Measurements from ENCODE around the gene PLOD2. TPM values are rescaled to one million over a fixed set of nuclear protein-coding genes. Genes with fewer than 3 reads are reported as not detected.

PLOD2 gene
- total RNA-seq, 1 experiment from 2014 or later = 19.3 TPM

- no peak overlapping the region for H2BK20ac ChIP-seq (ENCODE audit: low read depth, low read length, poor library complexity, severe bottlenecking)
- no peak overlapping the region for H4K8ac ChIP-seq (replicated peaks; ENCODE audit: insufficient read length, low read depth, low read length)
- H2BK15ac ChIP-seq (ENCODE audit: low read depth, low read length) = no peak overlapping the region
- 0 out of 7 replicates have a peak, but pooled peaks cover 0 to 1% (median 0%) of the 10 kb centered on the region in 3 experiments for H3K36me3 Mint-ChIP-seq (ENCODE audit: insufficient read depth in 1 of 3, low read depth in 3 of 3)
- H3K56ac ChIP-seq (ENCODE audit: insufficient read length, low read depth, low read length) = no peak overlapping the region
- no peak overlapping the region for H3K18ac ChIP-seq (ENCODE audit: insufficient read length, low read depth, low read length)
- H3K4me1 ChIP-seq (ENCODE audit: insufficient read depth, low read length) = peaks cover 4% of the 10 kb centered on the region; the same call in 1 of the 2 replicates
- H4K91ac ChIP-seq (ENCODE audit: insufficient read length, low read depth, low read length) = no peak overlapping the region
- H3K27ac Mint-ChIP-seq = peak overlapping the region; percentile 87 to 91 (median 88); a peak in 6 of 7 replicates
- H3T11ph ChIP-seq (ENCODE audit: low read length) = no peak overlapping the region
- no peaks in the 10 kb centered on the region for H3K23me2 ChIP-seq (ENCODE audit: insufficient read length, low read depth, low read length, poor library complexity, severe bottlenecking)
- TF ChIP-seq CTCF (conservative IDR thresholded peaks at IDR 0.05) = no peak
- no peak overlapping the region for H2AK5ac ChIP-seq (ENCODE audit: insufficient read length, low read length)
- peaks cover 22 to 23% of the 10 kb centered on the region in 2 experiments for H3K4me1 Mint-ChIP-seq
- H2AFZ ChIP-seq (ENCODE audit: low read length) = no peak overlapping the region
- H3K9ac ChIP-seq (ENCODE audit: extremely low read depth, insufficient read length, low read length) = no peak overlapping the region
- no CpG with 5 or more reads among the region's 5 CpGs for WGBS (ENCODE audit: extremely low coverage, insufficient read length, low lambda C conversion rate)
- H3K4me3 Mint-ChIP-seq = no peak overlapping the region
- no peak overlapping the region for H2BK12ac ChIP-seq (ENCODE audit: insufficient read length, low read depth, low read length)
- no peak overlapping the region for H2BK5ac ChIP-seq (ENCODE audit: insufficient read length, low read length)
- H3K27me3 ChIP-seq (ENCODE audit: insufficient read depth, low read length) = no peaks in the 10 kb centered on the region
- no peak overlapping the region for H3K4me2 ChIP-seq (ENCODE audit: insufficient read depth, insufficient read length, low read length)
- no peak overlapping the region for H4K5ac ChIP-seq (ENCODE audit: insufficient read length, low read depth, low read length)
- H3K27ac ChIP-seq (ENCODE audit: insufficient read length, low read depth, low read length) = no peak overlapping the region
- H2BK120ac ChIP-seq (ENCODE audit: low read depth, low read length, poor library complexity, severe bottlenecking) = no peak overlapping the region
- no peaks in the 10 kb centered on the region for H3K9me3 ChIP-seq (ENCODE audit: control insufficient read depth, low read depth, low read length)
- H3K23ac ChIP-seq (ENCODE audit: insufficient read length, low read depth, low read length) = no peak overlapping the region
- no peak for DNase-seq
- H4K20me1 ChIP-seq (ENCODE audit: control insufficient read depth, insufficient read depth, insufficient read length) = no peaks in the 10 kb centered on the region
- H3K27me3 Mint-ChIP-seq (ENCODE audit: low read depth) = no peaks in the 10 kb centered on the region
- H3K9me3 Mint-ChIP-seq = no peaks in the 10 kb centered on the region
- peaks cover 3% of the 10 kb centered on the region for H3K79me1 ChIP-seq (ENCODE audit: insufficient read depth, low read depth, low read length, poor library complexity, severe bottlenecking)
- H3K4ac ChIP-seq (ENCODE audit: low read depth, low read length) = no peak overlapping the region
- no peak overlapping the region for H3K14ac ChIP-seq (ENCODE audit: insufficient read depth, low read length)
- 0 out of 2 replicates have a peak, but pooled peaks cover 2% of the 10 kb centered on the region for H3K79me2 ChIP-seq (ENCODE audit: insufficient read depth, low read length)
These were observed 26.5 kb downstream of the PLOD2 start for GRCh38 chr3:146134348-146135117.

Measured in H9 (cell line).